NB4 (cell line): ENCODE data around the gene HES2.

Source experiments
- DNase-seq: peaks from one replicate; pipeline ENCODE4 v3.0.0; 2010; ENCODE audit warnings: low read depth
- H3K4me3 ChIP-seq: one replicate; pipeline ENCODE4 v1.5.1; 2011; ENCODE audit warnings: mild to moderate bottlenecking, low read depth, low read length, moderate library complexity
- CTCF ChIP-seq: IDR thresholded peaks from one replicate; pipeline ENCODE4 v1.5.1; 2012; ENCODE audit warnings: low read depth, low read length
- MAX ChIP-seq: IDR thresholded peaks from 2 replicates; pipeline ENCODE4 v1.6.1; 2011; ENCODE audit warnings: low read depth, low read length
- MYC ChIP-seq: IDR thresholded peaks from 2 replicates; pipeline ENCODE4 v1.6.1; 2011; ENCODE audit warnings: low read depth, low read length
- POLR2A ChIP-seq: IDR thresholded peaks from 2 replicates; pipeline ENCODE4 v1.6.1; 2011; ENCODE audit warnings: mild to moderate bottlenecking; ENCODE audit not compliant: insufficient read length; ENCODE audit errors: extremely low read depth

HES2 gene

GRCh38 chr1:6416295-6416656 lies 3.4 kb downstream of the HES2 start:
- peak; percentile 60 for DNase-seq
- no peak for TF ChIP-seq MYC
- TF ChIP-seq MAX, result 0 out of 2 replicates have a peak, but pooled peaks have one; percentile 4
- H3K4me3 ChIP-seq, result no peak overlapping the region

GRCh38 chr1:6414881-6415626 lies 4.7 kb downstream of the HES2 start:
- TF ChIP-seq MYC (peak; percentile 57; the same call in 1 of the 2 replicates), MAX (peak; percentile 50; the same call in 1 of the 2 replicates), CTCF (no peak)
- H3K4me3 ChIP-seq, result no peak overlapping the region
- DNase-seq, result peak; percentile 58

GRCh38 chr1:6414443-6414844 lies 5.3 kb downstream of the HES2 start:
- peak; percentile 96 for TF ChIP-seq MAX
- peak; percentile 82 for TF ChIP-seq CTCF
- TF ChIP-seq POLR2A, result no peak
- peak; percentile 86 for TF ChIP-seq MYC
- H3K4me3 ChIP-seq, result no peak overlapping the region
- DNase-seq, result peak; percentile 68

- DNase-seq, result no peak
- no peak overlapping the region for H3K4me3 ChIP-seq
- no peak for TF ChIP-seq CTCF
- no peak for TF ChIP-seq MYC
- no peak for TF ChIP-seq MAX
- TF ChIP-seq POLR2A, result no peak
These were observed 6.8 kb downstream of the HES2 start for GRCh38 chr1:6412896-6413295.

- no peak overlapping the region for H3K4me3 ChIP-seq
- TF ChIP-seq CTCF (no peak), MYC (no peak), MAX (no peak), POLR2A (no peak)
- no peak for DNase-seq
These were observed 9.3 kb downstream of the HES2 start for GRCh38 chr1:6410248-6410893.

- DNase-seq, result no peak
- TF ChIP-seq CTCF, result no peak
- TF ChIP-seq MYC, result no peak
- TF ChIP-seq POLR2A, result no peak
- TF ChIP-seq MAX, result no peak
- no peak overlapping the region for H3K4me3 ChIP-seq
These were observed 10.0 kb downstream of the HES2 start for GRCh38 chr1:6409733-6410132.
